WTC11 (cell line): Measurements from ENCODE around the gene MYBPC2. TPM values are rescaled to one million over a fixed set of nuclear protein-coding genes. Genes with fewer than 3 reads are reported as not detected.

Experiments
- ATAC-seq: fragments of 200-7000 bp; cut with Tn5 transposase; 2 replicates; pipeline ENCODE4 v1.10.0; 2021; ENCODE audit warnings: mild to moderate bottlenecking, moderate library complexity
- CTCF ChIA-PET: fragments of 300-600 bp; sonication (Branson Sonifier 250); formaldehyde crosslinking; loops from one replicate; lab custom pipeline; 2021; ENCODE audit warnings: antibody characterized with exemption; lab: Charles Lee
- POLR2A ChIA-PET: fragments of 350-600 bp; sonication (Branson Sonifier 250); formaldehyde crosslinking; loops from one replicate; lab custom pipeline; 2021; ENCODE audit warnings: antibody characterized with exemption; lab: Charles Lee
- DNase-seq: peaks from one replicate; pipeline ENCODE4 v3.0.0; 2021; ENCODE audit warnings: low spot score
- H3K27ac Mint-ChIP-seq: 2 replicates; pipeline ENCODE4 v1.8.0; 2021; ENCODE audit warnings: mixed read lengths
- H3K27me3 Mint-ChIP-seq: 2 replicates; pipeline ENCODE4 v1.8.0; 2021; ENCODE audit warnings: low read depth, mild to moderate bottlenecking, moderate library complexity, mixed read lengths
- H3K36me3 Mint-ChIP-seq: 2 replicates; pipeline ENCODE4 v1.8.0; 2021; ENCODE audit warnings: mixed read lengths
- H3K4me1 Mint-ChIP-seq: 2 replicates; pipeline ENCODE4 v1.8.0; 2022; ENCODE audit warnings: mixed read lengths
- H3K4me3 Mint-ChIP-seq: 2 replicates; pipeline ENCODE4 v1.8.0; 2021; ENCODE audit warnings: mild to moderate bottlenecking, moderate library complexity, mixed read lengths
- H3K9me3 Mint-ChIP-seq: 2 replicates; pipeline ENCODE4 v1.8.0; 2021; ENCODE audit warnings: mixed read lengths
- CBFB ChIP-seq: sonication (generic); formaldehyde crosslinking; IDR thresholded peaks from 2 replicates; pipeline ENCODE4 v1.8.1; 2022; ENCODE audit warnings: mild to moderate bottlenecking, low read depth, missing genetic modification reagents
- CREB1 ChIP-seq: sonication (generic); formaldehyde crosslinking; IDR thresholded peaks from 2 replicates; pipeline ENCODE4 v1.8.0; 2023; ENCODE audit warnings: mild to moderate bottlenecking, missing genetic modification reagents
- ELF4 ChIP-seq: sonication (generic); formaldehyde crosslinking; IDR thresholded peaks from 2 replicates; pipeline ENCODE4 v1.8.1; 2022; ENCODE audit warnings: low read depth, mild to moderate bottlenecking, moderate library complexity, missing genetic modification reagents
- EMX1 ChIP-seq: fragments of 250-450 bp; sonication (Bioruptor Pico); IDR thresholded peaks from 2 replicates; pipeline ENCODE4 v1.8.0; 2021; ENCODE audit warnings: mild to moderate bottlenecking
- FOXJ3 ChIP-seq: sonication (generic); formaldehyde crosslinking; IDR thresholded peaks from 2 replicates; pipeline ENCODE4 v1.9.0; 2021; ENCODE audit warnings: missing genetic modification reagents, mild to moderate bottlenecking, borderline replicate concordance
- FOXK1 ChIP-seq: sonication (generic); formaldehyde crosslinking; IDR thresholded peaks from 2 replicates; pipeline ENCODE4 v1.8.0; 2022; ENCODE audit warnings: mild to moderate bottlenecking, moderate library complexity, missing genetic modification reagents
- GTF2I ChIP-seq: fragments of 250-450 bp; sonication (Bioruptor Pico); conservative IDR thresholded peaks from 2 replicates; pipeline ENCODE4 v1.4.0; 2021; ENCODE audit warnings: mild to moderate bottlenecking
- HMGA2 ChIP-seq: fragments of 250-450 bp; sonication (Bioruptor Pico); IDR thresholded peaks from 2 replicates; pipeline ENCODE4 v1.4.0; 2021; ENCODE audit warnings: mild to moderate bottlenecking, moderate library complexity
- KAT7 ChIP-seq: sonication (generic); formaldehyde crosslinking; IDR thresholded peaks from 2 replicates; pipeline ENCODE4 v1.8.1; 2023; ENCODE audit warnings: missing genetic modification reagents, mild to moderate bottlenecking, borderline replicate concordance
- NR3C1 ChIP-seq: sonication (generic); formaldehyde crosslinking; conservative IDR thresholded peaks from 2 replicates; pipeline ENCODE4 v1.8.1; 2023; ENCODE audit warnings: low read depth, mild to moderate bottlenecking, missing genetic modification reagents
- SMAD3 ChIP-seq: sonication (generic); formaldehyde crosslinking; IDR thresholded peaks from 2 replicates; pipeline ENCODE4 v1.8.0; 2022; ENCODE audit warnings: missing genetic modification reagents, mild to moderate bottlenecking, borderline replicate concordance
- SMAD4 ChIP-seq: sonication (generic); formaldehyde crosslinking; IDR thresholded peaks from 2 replicates; pipeline ENCODE4 v1.8.0; 2022; ENCODE audit warnings: mild to moderate bottlenecking, missing genetic modification reagents
- TCF7 ChIP-seq: sonication (generic); formaldehyde crosslinking; IDR thresholded peaks from 2 replicates; pipeline ENCODE4 v1.8.0; 2022; ENCODE audit warnings: mild to moderate bottlenecking, low read depth, missing genetic modification reagents, moderate library complexity
- TEAD1 ChIP-seq: sonication (generic); formaldehyde crosslinking; IDR thresholded peaks from 2 replicates; pipeline ENCODE4 v1.8.0; 2022; ENCODE audit warnings: mild to moderate bottlenecking, missing genetic modification reagents
- ZNF138 ChIP-seq: sonication (generic); formaldehyde crosslinking; conservative IDR thresholded peaks from 2 replicates; pipeline ENCODE4 v1.8.1; 2022; ENCODE audit warnings: mild to moderate bottlenecking, moderate library complexity, missing genetic modification reagents
- ZNF219 ChIP-seq: sonication (generic); formaldehyde crosslinking; IDR thresholded peaks from 2 replicates; pipeline ENCODE4 v1.8.0; 2023; ENCODE audit warnings: missing genetic modification reagents, mild to moderate bottlenecking, borderline replicate concordance
- total RNA-seq: library from RNA; stranded (reverse); gene quantifications from 3 replicates; pipeline ENCODE4 v1.2.3, GENCODE V29; 2021
- TF ChIP-seq, protein P1 (sequence below): fragments of 250-450 bp; sonication (Bioruptor Pico); IDR thresholded peaks from 2 replicates; pipeline ENCODE4 v1.9.0; 2021; ENCODE audit warnings: mild to moderate bottlenecking
- TF ChIP-seq, protein P2 (sequence below): sonication (generic); formaldehyde crosslinking; IDR thresholded peaks from 2 replicates; pipeline ENCODE4 v1.8.1; 2022; ENCODE audit warnings: mild to moderate bottlenecking, moderate library complexity, missing genetic modification reagents
- TF ChIP-seq, protein P3 (sequence below): sonication (generic); formaldehyde crosslinking; conservative IDR thresholded peaks from 2 replicates; pipeline ENCODE4 v1.8.1; 2022; ENCODE audit warnings: mild to moderate bottlenecking, missing genetic modification reagents
- TF ChIP-seq, protein P4 (sequence below): fragments of 250-450 bp; sonication (Bioruptor Pico); IDR thresholded peaks from 2 replicates; pipeline ENCODE4 v2.1.2; 2022; ENCODE audit warnings: mild to moderate bottlenecking, moderate library complexity
- TF ChIP-seq, protein P5 (sequence below): sonication (generic); formaldehyde crosslinking; IDR thresholded peaks from 2 replicates; pipeline ENCODE4 v1.8.1; 2023; ENCODE audit warnings: mild to moderate bottlenecking, missing genetic modification reagents, moderate library complexity
- TF ChIP-seq, protein P6 (sequence below): sonication (generic); formaldehyde crosslinking; IDR thresholded peaks from 2 replicates; pipeline ENCODE4 v1.8.0; 2023; ENCODE audit warnings: missing genetic modification reagents, mild to moderate bottlenecking, borderline replicate concordance

The MYBPC2 gene
- total RNA-seq, 1 experiment from 2014 or later = 2.6 TPM

DNA sequence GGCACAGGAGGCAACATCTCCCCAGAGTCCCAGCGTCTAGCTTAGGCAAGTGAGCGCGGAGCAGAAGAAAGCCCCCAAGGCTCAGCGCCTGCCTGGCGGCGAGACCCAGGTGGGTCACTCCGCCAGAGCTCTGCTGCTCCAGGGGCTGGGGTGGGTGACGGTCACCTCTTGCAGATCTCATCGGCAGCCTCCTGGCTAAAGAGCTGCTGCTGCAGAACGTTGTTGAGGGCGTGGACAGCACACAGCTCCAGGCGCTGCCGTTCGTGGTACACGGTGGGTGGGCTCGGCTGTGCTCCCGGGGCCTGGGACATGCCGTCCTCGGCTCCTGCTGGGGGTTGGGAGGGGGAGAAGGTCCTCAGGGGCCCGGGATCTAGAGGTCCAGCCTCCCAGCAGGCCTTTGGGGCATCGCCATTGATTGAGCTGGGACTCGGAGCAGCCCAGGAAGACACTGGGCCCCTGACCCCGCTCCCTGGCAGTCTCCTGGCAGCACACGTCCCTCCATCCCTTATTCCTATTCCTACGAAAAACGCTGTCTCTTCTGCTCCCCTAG, 77.5 kb downstream of the MYBPC2 start:
- TF ChIP-seq, protein P1, sequence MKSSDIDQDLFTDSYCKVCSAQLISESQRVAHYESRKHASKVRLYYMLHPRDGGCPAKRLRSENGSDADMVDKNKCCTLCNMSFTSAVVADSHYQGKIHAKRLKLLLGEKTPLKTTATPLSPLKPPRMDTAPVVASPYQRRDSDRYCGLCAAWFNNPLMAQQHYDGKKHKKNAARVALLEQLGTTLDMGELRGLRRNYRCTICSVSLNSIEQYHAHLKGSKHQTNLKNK (CRISPR knock-in tag) = no peak
- TF ChIP-seq ZNF138 (CRISPR knock-in tag) (no peak), TCF7 (CRISPR knock-in tag) (no peak), ZNF219 (no peak), CBFB (no peak), FOXJ3 (CRISPR knock-in tag) (no peak)
- Mint-ChIP-seq H3K27me3 (peaks cover 37% of the 10 kb centered on the region), H3K27ac (no peak overlapping the region), H3K4me1 (peaks cover 14% of the 10 kb centered on the region), H3K9me3 (no peaks in the 10 kb centered on the region), H3K4me3 (peak overlapping the region; percentile 82), H3K36me3 (no peaks in the 10 kb centered on the region)
- ATAC-seq (no peak), DNase-seq (no peak)
- POLR2A ChIA-PET = interaction anchor here (0.8 kb wide), 1 partner anchor 211 kb away, joined by 3 read pairs; no protein-coding TSS in a partner anchor
- CTCF ChIA-PET = interaction anchor here (0.8 to 3.4 kb wide), 8 partner anchors 8 to 219 kb away, joined by 3 to 23 read pairs (median 5); partner anchors contain the start of gene CLEC11A

DNA sequence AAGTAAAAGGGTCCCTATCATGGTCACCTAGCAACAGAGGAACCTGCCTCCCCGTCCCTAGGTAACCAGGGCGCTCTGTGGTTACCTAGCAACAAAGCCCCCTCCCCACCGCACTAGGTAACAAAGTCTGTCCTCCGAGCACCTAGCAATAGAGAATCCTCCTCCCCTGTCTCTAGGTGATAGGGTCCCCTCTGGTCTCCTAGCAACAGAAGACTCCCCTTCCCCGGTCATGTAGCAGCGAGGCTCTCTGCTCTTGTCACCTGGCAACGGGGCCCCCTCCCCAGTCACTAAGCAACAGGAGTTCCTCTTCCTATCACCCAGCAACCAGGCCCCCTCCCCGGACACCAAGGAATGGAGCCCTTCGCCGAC, 78.0 kb downstream of the MYBPC2 start:
- H3K27ac Mint-ChIP-seq = no peak overlapping the region
- ATAC-seq = peak; percentile 52
- H3K4me1 Mint-ChIP-seq = peaks cover 14% of the 10 kb centered on the region
- peaks cover 39% of the 10 kb centered on the region for H3K27me3 Mint-ChIP-seq
- no peaks in the 10 kb centered on the region for H3K9me3 Mint-ChIP-seq
- peak overlapping the region; percentile 82 for H3K4me3 Mint-ChIP-seq
- TF ChIP-seq CBFB (no peak), KAT7 (CRISPR knock-in tag) (no peak), HMGA2 (CRISPR knock-in tag) (no peak), ELF4 (CRISPR knock-in tag) (no peak), NR3C1 (CRISPR knock-in tag) (no peak), FOXK1 (CRISPR knock-in tag) (no peak), TEAD1 (CRISPR knock-in tag) (no peak), EMX1 (CRISPR knock-in tag) (no peak), SMAD4 (no peak)
- TF ChIP-seq, protein P2, sequence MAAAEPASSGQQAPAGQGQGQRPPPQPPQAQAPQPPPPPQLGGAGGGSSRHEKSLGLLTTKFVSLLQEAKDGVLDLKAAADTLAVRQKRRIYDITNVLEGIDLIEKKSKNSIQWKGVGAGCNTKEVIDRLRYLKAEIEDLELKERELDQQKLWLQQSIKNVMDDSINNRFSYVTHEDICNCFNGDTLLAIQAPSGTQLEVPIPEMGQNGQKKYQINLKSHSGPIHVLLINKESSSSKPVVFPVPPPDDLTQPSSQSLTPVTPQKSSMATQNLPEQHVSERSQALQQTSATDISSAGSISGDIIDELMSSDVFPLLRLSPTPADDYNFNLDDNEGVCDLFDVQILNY = no peak
- DNase-seq = no peak
- no peaks in the 10 kb centered on the region for H3K36me3 Mint-ChIP-seq
- POLR2A ChIA-PET = interaction anchor here (0.7 to 1.0 kb wide), 4 partner anchors 14 to 211 kb away, joined by 3 to 4 read pairs (median 3); no protein-coding TSS in a partner anchor
- CTCF ChIA-PET = interaction anchor here (0.8 to 3.4 kb wide), 19 partner anchors 8 to 363 kb away, joined by 3 to 23 read pairs (median 5); partner anchors contain the start of genes C19orf81, CLEC11A and KCNC3

DNA sequence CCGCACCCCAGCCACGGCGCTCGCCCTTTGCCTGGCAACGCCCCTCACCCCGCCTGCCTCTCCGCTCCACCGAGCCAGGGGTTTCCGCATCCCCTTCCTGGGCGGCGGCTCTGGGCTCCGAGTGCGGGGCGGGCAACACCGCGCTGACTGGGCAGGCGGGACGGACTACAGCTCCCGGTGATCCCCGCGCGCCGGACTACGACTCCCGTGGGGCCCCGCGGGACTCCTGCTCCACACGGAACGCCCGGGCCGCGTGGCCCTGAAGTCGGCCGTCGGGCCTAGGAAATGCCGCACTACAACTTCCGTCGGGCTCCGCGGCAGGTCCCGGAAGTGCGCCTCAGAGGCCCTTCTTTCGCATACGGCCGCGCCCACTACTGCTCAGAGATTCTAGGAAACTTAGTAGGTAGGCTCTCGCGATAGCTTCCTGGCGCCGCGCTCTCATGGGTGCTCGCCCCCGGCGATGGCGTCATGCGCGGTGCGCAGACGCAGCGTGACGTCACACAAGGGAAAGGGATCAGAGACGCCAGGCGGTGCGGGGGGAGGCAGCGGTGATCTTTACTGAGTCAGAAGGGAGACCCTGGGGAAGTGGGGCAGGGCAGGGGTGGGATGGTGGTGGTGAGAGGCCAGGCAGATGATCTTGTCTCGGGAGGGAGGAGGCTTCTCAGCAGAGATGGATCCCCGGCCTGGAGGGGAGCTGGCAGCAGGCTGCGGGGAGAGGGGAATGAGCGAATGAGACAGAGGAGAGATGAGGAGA, 78.6 kb downstream of the MYBPC2 start, which contains the start of gene JOSD2:
TSS of gene JOSD2 (minus strand) at position 123 of the 754 bp plus-strand sequence. CDS start 760 bp downstream, outside the sequence.
- Mint-ChIP-seq H3K4me3 (peak within 1 kb of the TSS; percentile 82), H3K36me3 (no peaks in the 10 kb centered on the region), H3K27me3 (peaks cover 45% of the 10 kb centered on the region), H3K4me1 (peaks cover 14% of the 10 kb centered on the region), H3K27ac (peak within 1 kb of the TSS; percentile 95), H3K9me3 (no peaks in the 10 kb centered on the region)
- DNase-seq (peak; percentile 96), ATAC-seq (peak; percentile 89)
- CTCF ChIA-PET = interaction anchor here (0.8 to 3.4 kb wide), 18 partner anchors 10 to 364 kb away, joined by 3 to 23 read pairs (median 4); partner anchors contain the start of genes C19orf81, CLEC11A and KCNC3
- POLR2A ChIA-PET = interaction anchor here (0.7 to 1.0 kb wide), 4 partner anchors 15 to 210 kb away, joined by 3 to 4 read pairs (median 3); no protein-coding TSS in a partner anchor
- TF ChIP-seq, protein P3, sequence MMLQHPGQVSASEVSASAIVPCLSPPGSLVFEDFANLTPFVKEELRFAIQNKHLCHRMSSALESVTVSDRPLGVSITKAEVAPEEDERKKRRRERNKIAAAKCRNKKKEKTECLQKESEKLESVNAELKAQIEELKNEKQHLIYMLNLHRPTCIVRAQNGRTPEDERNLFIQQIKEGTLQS (CRISPR knock-in tag) = no peak
- peak; percentile 68; the same call in 1 of the 2 replicates for TF ChIP-seq SMAD3 (CRISPR knock-in tag)
- TF ChIP-seq ZNF219 = peak; percentile 22; the same call in 1 of the 2 replicates
- 0 out of 2 replicates have a peak, but pooled peaks have one; percentile 45 for TF ChIP-seq CREB1 (CRISPR knock-in tag)
- no peak for TF ChIP-seq NR3C1 (CRISPR knock-in tag)
- TF ChIP-seq, protein P4, sequence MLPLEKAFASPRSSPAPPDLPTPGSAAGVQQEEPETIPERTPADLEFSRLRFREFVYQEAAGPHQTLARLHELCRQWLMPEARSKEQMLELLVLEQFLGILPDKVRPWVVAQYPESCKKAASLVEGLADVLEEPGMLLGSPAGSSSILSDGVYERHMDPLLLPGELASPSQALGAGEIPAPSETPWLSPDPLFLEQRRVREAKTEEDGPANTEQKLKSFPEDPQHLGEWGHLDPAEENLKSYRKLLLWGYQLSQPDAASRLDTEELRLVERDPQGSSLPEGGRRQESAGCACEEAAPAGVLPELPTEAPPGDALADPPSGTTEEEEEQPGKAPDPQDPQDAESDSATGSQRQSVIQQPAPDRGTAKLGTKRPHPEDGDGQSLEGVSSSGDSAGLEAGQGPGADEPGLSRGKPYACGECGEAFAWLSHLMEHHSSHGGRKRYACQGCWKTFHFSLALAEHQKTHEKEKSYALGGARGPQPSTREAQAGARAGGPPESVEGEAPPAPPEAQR (CRISPR knock-in tag) = no peak
- TF ChIP-seq, protein P5, sequence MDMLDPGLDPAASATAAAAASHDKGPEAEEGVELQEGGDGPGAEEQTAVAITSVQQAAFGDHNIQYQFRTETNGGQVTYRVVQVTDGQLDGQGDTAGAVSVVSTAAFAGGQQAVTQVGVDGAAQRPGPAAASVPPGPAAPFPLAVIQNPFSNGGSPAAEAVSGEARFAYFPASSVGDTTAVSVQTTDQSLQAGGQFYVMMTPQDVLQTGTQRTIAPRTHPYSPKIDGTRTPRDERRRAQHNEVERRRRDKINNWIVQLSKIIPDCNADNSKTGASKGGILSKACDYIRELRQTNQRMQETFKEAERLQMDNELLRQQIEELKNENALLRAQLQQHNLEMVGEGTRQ (CRISPR knock-in tag) = peak; percentile 74
- no peak for TF ChIP-seq GTF2I (CRISPR knock-in tag)
- TF ChIP-seq, protein P6, sequence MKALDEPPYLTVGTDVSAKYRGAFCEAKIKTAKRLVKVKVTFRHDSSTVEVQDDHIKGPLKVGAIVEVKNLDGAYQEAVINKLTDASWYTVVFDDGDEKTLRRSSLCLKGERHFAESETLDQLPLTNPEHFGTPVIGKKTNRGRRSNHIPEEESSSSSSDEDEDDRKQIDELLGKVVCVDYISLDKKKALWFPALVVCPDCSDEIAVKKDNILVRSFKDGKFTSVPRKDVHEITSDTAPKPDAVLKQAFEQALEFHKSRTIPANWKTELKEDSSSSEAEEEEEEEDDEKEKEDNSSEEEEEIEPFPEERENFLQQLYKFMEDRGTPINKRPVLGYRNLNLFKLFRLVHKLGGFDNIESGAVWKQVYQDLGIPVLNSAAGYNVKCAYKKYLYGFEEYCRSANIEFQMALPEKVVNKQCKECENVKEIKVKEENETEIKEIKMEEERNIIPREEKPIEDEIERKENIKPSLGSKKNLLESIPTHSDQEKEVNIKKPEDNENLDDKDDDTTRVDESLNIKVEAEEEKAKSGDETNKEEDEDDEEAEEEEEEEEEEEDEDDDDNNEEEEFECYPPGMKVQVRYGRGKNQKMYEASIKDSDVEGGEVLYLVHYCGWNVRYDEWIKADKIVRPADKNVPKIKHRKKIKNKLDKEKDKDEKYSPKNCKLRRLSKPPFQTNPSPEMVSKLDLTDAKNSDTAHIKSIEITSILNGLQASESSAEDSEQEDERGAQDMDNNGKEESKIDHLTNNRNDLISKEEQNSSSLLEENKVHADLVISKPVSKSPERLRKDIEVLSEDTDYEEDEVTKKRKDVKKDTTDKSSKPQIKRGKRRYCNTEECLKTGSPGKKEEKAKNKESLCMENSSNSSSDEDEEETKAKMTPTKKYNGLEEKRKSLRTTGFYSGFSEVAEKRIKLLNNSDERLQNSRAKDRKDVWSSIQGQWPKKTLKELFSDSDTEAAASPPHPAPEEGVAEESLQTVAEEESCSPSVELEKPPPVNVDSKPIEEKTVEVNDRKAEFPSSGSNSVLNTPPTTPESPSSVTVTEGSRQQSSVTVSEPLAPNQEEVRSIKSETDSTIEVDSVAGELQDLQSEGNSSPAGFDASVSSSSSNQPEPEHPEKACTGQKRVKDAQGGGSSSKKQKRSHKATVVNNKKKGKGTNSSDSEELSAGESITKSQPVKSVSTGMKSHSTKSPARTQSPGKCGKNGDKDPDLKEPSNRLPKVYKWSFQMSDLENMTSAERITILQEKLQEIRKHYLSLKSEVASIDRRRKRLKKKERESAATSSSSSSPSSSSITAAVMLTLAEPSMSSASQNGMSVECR (CRISPR knock-in tag) = 0 out of 2 replicates have a peak, but pooled peaks have one; percentile 75
